Chondrocyte (in vitro differentiated cells): ENCODE results near the gene CD82. TPM values are rescaled to one million over a fixed set of nuclear protein-coding genes. Genes with fewer than 3 reads are reported as not detected.

Source experiments
- DNase-seq: peaks from one replicate; pipeline ENCODE4 v3.0.0; 2021; ENCODE audit warnings: mixed read lengths, low spot score
- H3K27ac Mint-ChIP-seq: one replicate; pipeline ENCODE4 v1.8.0; 2021; ENCODE audit warnings: mild to moderate bottlenecking, moderate library complexity, mixed read lengths; ENCODE audit not compliant: unreplicated experiment
- H3K27me3 Mint-ChIP-seq: 2 replicates; pipeline ENCODE4 v1.8.0; 2021; ENCODE audit warnings: low read depth, mixed read lengths
- H3K36me3 Mint-ChIP-seq: 2 replicates; pipeline ENCODE4 v1.8.0; 2021; ENCODE audit warnings: low read depth, mixed read lengths
- H3K4me1 Mint-ChIP-seq: 2 replicates; pipeline ENCODE4 v1.8.0; 2021; ENCODE audit warnings: low read depth, mild to moderate bottlenecking, mixed read lengths
- H3K4me3 Mint-ChIP-seq: one replicate; pipeline ENCODE4 v1.8.0; 2021; ENCODE audit warnings: mild to moderate bottlenecking, moderate library complexity, mixed read lengths; ENCODE audit not compliant: unreplicated experiment
- H3K9me3 Mint-ChIP-seq: 2 replicates; pipeline ENCODE4 v1.8.0; 2021; ENCODE audit warnings: low read depth, mixed read lengths
- total RNA-seq: library from RNA; stranded (reverse); gene quantifications from 3 replicates; pipeline ENCODE4 v1.2.1, GENCODE V29; 2021
- TF ChIP-seq, protein P1 (sequence below): fragments of 200-600 bp; sonication (generic); IDR thresholded peaks from 2 replicates; pipeline ENCODE4 v1.5.0; 2021; ENCODE audit warnings: antibody characterized with exemption, mild to moderate bottlenecking, moderate library complexity

Gene CD82
- total RNA-seq, 1 donor from 2014 or later = 14.4 TPM

GRCh38 chr11:44572436-44572835, 7.0 kb downstream of the CD82 start:
- Mint-ChIP-seq H3K36me3 (no peaks in the 10 kb centered on the region), H3K9me3 (no peaks in the 10 kb centered on the region), H3K27ac (peak overlapping the region; percentile 10), H3K27me3 (no peaks in the 10 kb centered on the region), H3K4me1 (peaks cover 58% of the 10 kb centered on the region), H3K4me3 (no peak overlapping the region)
- TF ChIP-seq, protein P1, sequence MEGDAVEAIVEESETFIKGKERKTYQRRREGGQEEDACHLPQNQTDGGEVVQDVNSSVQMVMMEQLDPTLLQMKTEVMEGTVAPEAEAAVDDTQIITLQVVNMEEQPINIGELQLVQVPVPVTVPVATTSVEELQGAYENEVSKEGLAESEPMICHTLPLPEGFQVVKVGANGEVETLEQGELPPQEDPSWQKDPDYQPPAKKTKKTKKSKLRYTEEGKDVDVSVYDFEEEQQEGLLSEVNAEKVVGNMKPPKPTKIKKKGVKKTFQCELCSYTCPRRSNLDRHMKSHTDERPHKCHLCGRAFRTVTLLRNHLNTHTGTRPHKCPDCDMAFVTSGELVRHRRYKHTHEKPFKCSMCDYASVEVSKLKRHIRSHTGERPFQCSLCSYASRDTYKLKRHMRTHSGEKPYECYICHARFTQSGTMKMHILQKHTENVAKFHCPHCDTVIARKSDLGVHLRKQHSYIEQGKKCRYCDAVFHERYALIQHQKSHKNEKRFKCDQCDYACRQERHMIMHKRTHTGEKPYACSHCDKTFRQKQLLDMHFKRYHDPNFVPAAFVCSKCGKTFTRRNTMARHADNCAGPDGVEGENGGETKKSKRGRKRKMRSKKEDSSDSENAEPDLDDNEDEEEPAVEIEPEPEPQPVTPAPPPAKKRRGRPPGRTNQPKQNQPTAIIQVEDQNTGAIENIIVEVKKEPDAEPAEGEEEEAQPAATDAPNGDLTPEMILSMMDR = no peak
- DNase-seq = no peak

- no peak overlapping the region for H3K27ac Mint-ChIP-seq
- H3K9me3 Mint-ChIP-seq = no peaks in the 10 kb centered on the region
- no peaks in the 10 kb centered on the region for H3K27me3 Mint-ChIP-seq
- TF ChIP-seq, protein P1 = no peak
- H3K4me1 Mint-ChIP-seq = peaks cover 53% of the 10 kb centered on the region
- no peaks in the 10 kb centered on the region for H3K36me3 Mint-ChIP-seq
- H3K4me3 Mint-ChIP-seq = no peak overlapping the region
- DNase-seq = peak; percentile 75
Observed at GRCh38 chr11:44572884-44573283, 7.4 kb downstream of the CD82 start.

GRCh38 chr11:44573333-44573732, 7.9 kb downstream of the CD82 start:
- no peak overlapping the region for H3K27ac Mint-ChIP-seq
- H3K27me3 Mint-ChIP-seq = no peaks in the 10 kb centered on the region
- H3K36me3 Mint-ChIP-seq = no peaks in the 10 kb centered on the region
- TF ChIP-seq, protein P1 = no peak
- H3K4me3 Mint-ChIP-seq = no peak overlapping the region
- peak; percentile 11 for DNase-seq
- H3K9me3 Mint-ChIP-seq = no peaks in the 10 kb centered on the region
- peaks cover 49% of the 10 kb centered on the region for H3K4me1 Mint-ChIP-seq

DNA sequence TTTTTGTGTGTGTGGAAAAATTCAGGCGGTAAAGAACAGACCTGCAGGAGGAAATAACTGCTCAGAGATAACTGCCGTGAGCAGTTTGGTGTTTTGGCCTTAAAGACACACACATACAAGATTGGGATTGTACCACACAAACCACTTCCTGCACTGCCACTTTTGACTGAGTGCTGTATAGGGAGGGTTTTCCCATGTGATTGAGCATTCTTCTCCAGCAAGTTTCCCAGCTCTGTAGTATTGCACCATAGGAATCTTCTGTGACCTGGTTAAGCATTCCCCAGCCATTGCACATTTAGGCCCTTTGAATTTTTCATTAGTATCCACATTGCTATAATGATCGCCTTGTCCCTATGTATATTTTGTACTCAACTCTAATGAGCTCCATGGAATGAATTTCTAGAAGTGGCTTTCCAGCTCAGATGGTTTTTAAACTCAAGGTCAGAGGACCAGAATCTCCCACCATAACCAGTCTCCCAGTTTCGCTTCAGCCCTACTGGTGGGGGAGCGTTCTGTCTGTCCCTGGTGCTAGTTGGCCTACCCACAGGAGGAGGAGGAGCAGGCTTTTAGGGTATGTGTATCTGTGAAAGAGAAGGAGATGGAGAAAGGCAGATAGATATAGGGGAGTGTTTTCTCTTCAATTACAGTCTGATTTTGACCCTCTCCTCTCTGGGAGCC, 9.3 kb downstream of the CD82 start:
- Mint-ChIP-seq H3K4me1 (peaks cover 37% of the 10 kb centered on the region), H3K4me3 (no peak overlapping the region), H3K27ac (peak overlapping the region; percentile 73), H3K27me3 (no peaks in the 10 kb centered on the region), H3K36me3 (no peaks in the 10 kb centered on the region), H3K9me3 (no peaks in the 10 kb centered on the region)
- no peak for DNase-seq
- TF ChIP-seq, protein P1 = no peak

DNA sequence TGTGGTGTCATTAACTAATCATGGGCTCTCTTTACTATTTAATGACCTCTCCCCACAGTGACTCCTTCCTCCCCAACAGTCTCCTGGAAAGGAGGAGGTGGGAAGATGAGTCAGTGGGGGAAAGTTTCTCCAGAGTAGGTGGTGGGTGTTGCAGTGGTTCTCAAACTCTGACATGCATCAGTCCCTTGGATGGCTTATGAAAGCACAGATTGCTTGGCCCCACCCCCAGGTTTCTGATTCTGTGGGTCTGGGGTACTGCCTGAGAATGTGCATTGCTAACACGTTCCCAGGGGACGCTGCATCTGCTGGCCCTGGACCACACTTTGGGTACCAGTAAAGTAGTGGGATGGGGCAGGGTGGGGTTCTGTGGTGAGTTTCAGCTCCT, 9.8 kb downstream of the CD82 start:
- H3K36me3 Mint-ChIP-seq = no peaks in the 10 kb centered on the region
- no peak overlapping the region for H3K4me3 Mint-ChIP-seq
- DNase-seq = no peak
- H3K27ac Mint-ChIP-seq = peak overlapping the region; percentile 73
- H3K27me3 Mint-ChIP-seq = no peaks in the 10 kb centered on the region
- TF ChIP-seq, protein P1 = no peak
- H3K9me3 Mint-ChIP-seq = no peaks in the 10 kb centered on the region
- H3K4me1 Mint-ChIP-seq = peaks cover 33% of the 10 kb centered on the region
